ENCODE results near the gene EIF5B.

DNA sequence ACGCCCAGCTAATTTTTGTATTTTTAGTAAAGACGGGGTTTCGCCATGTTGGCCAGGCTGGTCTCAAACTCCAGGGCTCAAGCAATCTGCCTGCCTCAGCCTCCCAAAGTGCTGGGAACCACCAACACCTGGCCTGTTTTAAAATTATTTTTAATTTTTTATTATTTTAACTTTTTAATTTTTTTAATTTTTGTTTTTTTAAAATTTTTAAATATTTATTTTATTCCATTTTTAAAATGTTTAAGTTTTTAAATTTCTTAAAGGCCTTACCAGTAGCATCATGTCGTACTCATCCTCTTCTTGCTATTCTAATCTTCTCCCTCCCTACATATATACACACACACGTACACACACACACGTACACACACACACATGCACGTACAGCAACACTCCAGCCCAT is 37.6 kb upstream of the EIF5B start:
- TF ChIP-seq POLR2A (IDR thresholded peaks at IDR 0.05): no peak
- TF ChIP-seq, protein P1, sequence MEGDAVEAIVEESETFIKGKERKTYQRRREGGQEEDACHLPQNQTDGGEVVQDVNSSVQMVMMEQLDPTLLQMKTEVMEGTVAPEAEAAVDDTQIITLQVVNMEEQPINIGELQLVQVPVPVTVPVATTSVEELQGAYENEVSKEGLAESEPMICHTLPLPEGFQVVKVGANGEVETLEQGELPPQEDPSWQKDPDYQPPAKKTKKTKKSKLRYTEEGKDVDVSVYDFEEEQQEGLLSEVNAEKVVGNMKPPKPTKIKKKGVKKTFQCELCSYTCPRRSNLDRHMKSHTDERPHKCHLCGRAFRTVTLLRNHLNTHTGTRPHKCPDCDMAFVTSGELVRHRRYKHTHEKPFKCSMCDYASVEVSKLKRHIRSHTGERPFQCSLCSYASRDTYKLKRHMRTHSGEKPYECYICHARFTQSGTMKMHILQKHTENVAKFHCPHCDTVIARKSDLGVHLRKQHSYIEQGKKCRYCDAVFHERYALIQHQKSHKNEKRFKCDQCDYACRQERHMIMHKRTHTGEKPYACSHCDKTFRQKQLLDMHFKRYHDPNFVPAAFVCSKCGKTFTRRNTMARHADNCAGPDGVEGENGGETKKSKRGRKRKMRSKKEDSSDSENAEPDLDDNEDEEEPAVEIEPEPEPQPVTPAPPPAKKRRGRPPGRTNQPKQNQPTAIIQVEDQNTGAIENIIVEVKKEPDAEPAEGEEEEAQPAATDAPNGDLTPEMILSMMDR (IDR thresholded peaks at IDR 0.05): no peak

All from lower leg skin (tissue), 3 donors.